Neural cell (in vitro differentiated cells): ENCODE measurements around the gene SH3RF3. TPM values are rescaled to one million over a fixed set of nuclear protein-coding genes. Genes with fewer than 3 reads are reported as not detected.

Source experiments
- H2AFZ ChIP-seq: fragments of 200-600, 300-800 bp; sonication (generic), shearing (Covaris generic); 2 replicates; pipeline ENCODE4 v1.6.0; 2014; ENCODE audit warnings: low read depth, mild to moderate bottlenecking, antibody characterized with exemption, low read length, moderate library complexity
- H3F3A ChIP-seq: fragments of 200-600 bp; shearing (Covaris generic); 2 replicates; pipeline ENCODE4 v1.6.1; 2016; ENCODE audit warnings: mild to moderate bottlenecking, moderate library complexity, mixed read lengths, antibody characterized with exemption, low read length; ENCODE audit not compliant: insufficient read depth, poor library complexity, severe bottlenecking
- H3K27ac ChIP-seq: fragments of 200-600, 300-800 bp; sonication (generic), shearing (Covaris generic); 2 replicates; pipeline ENCODE4 v1.5.1; 2014; ENCODE audit warnings: mild to moderate bottlenecking, low read length, moderate library complexity
- H3K27me3 ChIP-seq: fragments of 300-800, 200-600 bp; sonication (generic), shearing (Covaris generic); 2 replicates; pipeline ENCODE4 v1.6.0; 2014; ENCODE audit warnings: mild to moderate bottlenecking, low read depth, low read length, moderate library complexity; ENCODE audit not compliant: insufficient read depth
- H3K36me3 ChIP-seq: fragments of 300-800, 200-600 bp; sonication (generic), shearing (Covaris generic); 2 replicates; pipeline ENCODE4 v1.5.1; 2014; ENCODE audit warnings: mild to moderate bottlenecking, antibody characterized with exemption, low read length, moderate library complexity; ENCODE audit not compliant: insufficient read depth
- H3K4me2 ChIP-seq: fragments of 300-800, 200-600 bp; sonication (generic), shearing (Covaris generic); 2 replicates; pipeline ENCODE4 v1.6.0; 2014; ENCODE audit warnings: mild to moderate bottlenecking, low read length
- H3K4me3 ChIP-seq: fragments of 300-800, 200-600 bp; sonication (generic), shearing (Covaris generic); 2 replicates; pipeline ENCODE4 v1.5.1; 2014; ENCODE audit warnings: mild to moderate bottlenecking, low read length, moderate library complexity
- H3K79me2 ChIP-seq: fragments of 200-600 bp; shearing (Covaris generic); replicated peaks from 2 replicates; pipeline ENCODE4 v1.6.0; 2014; ENCODE audit warnings: mild to moderate bottlenecking, low read length, moderate library complexity; ENCODE audit not compliant: insufficient read depth
- H3K9ac ChIP-seq: fragments of 300-800, 200-600 bp; sonication (generic), shearing (Covaris generic); 2 replicates; pipeline ENCODE4 v1.6.1; 2016; ENCODE audit warnings: mild to moderate bottlenecking, low read length, mixed read lengths
- H3K9me2 ChIP-seq: fragments of 200-600 bp; shearing (Covaris generic); 2 replicates; pipeline ENCODE4 v1.6.1; 2016; ENCODE audit warnings: mild to moderate bottlenecking, low read length, mixed read lengths; ENCODE audit not compliant: insufficient read depth
- H3K9me3 ChIP-seq: fragments of 200-600, 300-800 bp; sonication (generic), shearing (Covaris generic); 2 replicates; pipeline ENCODE4 v1.6.1; 2016; ENCODE audit warnings: mild to moderate bottlenecking, mixed run types, low read length, moderate library complexity, mixed read lengths
- H4K20me1 ChIP-seq: fragments of 200-600 bp; shearing (Covaris generic); 2 replicates; pipeline ENCODE4 v1.6.1; 2016; ENCODE audit warnings: mild to moderate bottlenecking, mixed run types; ENCODE audit not compliant: insufficient read depth
- CTCF ChIP-seq: fragments of 450-650 bp; IDR thresholded peaks from 2 replicates; pipeline ENCODE4 v1.5.1; 2014; ENCODE audit warnings: antibody characterized with exemption, mild to moderate bottlenecking, moderate library complexity; ENCODE audit not compliant: poor library complexity, severe bottlenecking
- EP300 ChIP-seq: fragments of 450-650 bp; conservative IDR thresholded peaks from 2 replicates; pipeline ENCODE4 v1.6.1; 2014; ENCODE audit warnings: antibody characterized with exemption, mild to moderate bottlenecking, moderate library complexity; ENCODE audit not compliant: poor library complexity, severe bottlenecking
- EZH2 ChIP-seq: fragments of 200-600, 300-800 bp; shearing (Covaris generic), sonication (generic); IDR thresholded peaks from 2 replicates; pipeline ENCODE4 v1.6.1; 2014; ENCODE audit warnings: antibody characterized with exemption, low read length, borderline replicate concordance, mild to moderate bottlenecking; ENCODE audit not compliant: insufficient read depth, poor library complexity, severe bottlenecking
- MXI1 ChIP-seq: fragments of 450-650 bp; conservative IDR thresholded peaks from 2 replicates; pipeline ENCODE4 v1.6.1; 2014; ENCODE audit warnings: antibody characterized with exemption, mild to moderate bottlenecking; ENCODE audit not compliant: poor library complexity, severe bottlenecking
- POLR2AphosphoS5 ChIP-seq: IDR thresholded peaks from 2 replicates; pipeline ENCODE4 v1.6.1; 2012
- RAD21 ChIP-seq: fragments of 450-650 bp; conservative IDR thresholded peaks from 2 replicates; pipeline ENCODE4 v1.6.1; 2014; ENCODE audit warnings: antibody characterized with exemption, mild to moderate bottlenecking, moderate library complexity
- REST ChIP-seq: IDR thresholded peaks from 2 replicates; pipeline ENCODE4 v1.6.1; 2012; ENCODE audit warnings: borderline replicate concordance
- SMC3 ChIP-seq: fragments of 450-650 bp; conservative IDR thresholded peaks from 2 replicates; pipeline ENCODE4 v1.6.1; 2014; ENCODE audit warnings: antibody characterized with exemption, mild to moderate bottlenecking, moderate library complexity; ENCODE audit not compliant: poor library complexity
- TAF1 ChIP-seq: IDR thresholded peaks from 2 replicates; pipeline ENCODE4 v1.6.1; 2012; ENCODE audit warnings: low read depth
- polyA plus RNA-seq: library from polyadenylated mRNA; depleted of rRNA; stranded (reverse); fragments of >200 nt; gene quantifications from 2 replicates; pipeline ENCODE4 v1.2.3, GENCODE V29; 2014

The SH3RF3 gene
- polyA plus RNA-seq, 1 donor from 2014 or later, result 0.53 TPM

GRCh38 chr2:109141006-109141600 lies 12.1 kb downstream of the SH3RF3 start:
- Histone ChIP-seq H4K20me1 (no peaks in the 10 kb centered on the region), H3K79me2 (no peaks in the 10 kb centered on the region)

GRCh38 chr2:109141727-109142283 lies 12.8 kb downstream of the SH3RF3 start:
- Histone ChIP-seq H3K79me2 (no peaks in the 10 kb centered on the region), H3K27me3 (no peaks in the 10 kb centered on the region), H3K9me3 (no peaks in the 10 kb centered on the region), H3K9ac (no peak overlapping the region), H4K20me1 (no peaks in the 10 kb centered on the region), H3K9me2 (no peaks in the 10 kb centered on the region), H2AFZ (no peak overlapping the region), H3F3A (no peaks in the 10 kb centered on the region), H3K4me2 (no peak overlapping the region), H3K4me3 (no peak overlapping the region), H3K27ac (no peak overlapping the region), H3K36me3 (no peaks in the 10 kb centered on the region)
- TF ChIP-seq REST (no peak), CTCF (no peak), MXI1 (no peak), RAD21 (no peak), EP300 (no peak)

More at GRCh38 chr2:109141006-109141600, 12.1 kb downstream of the SH3RF3 start:
- no peak overlapping the region for H3K4me3 ChIP-seq
- H3K4me2 ChIP-seq, result no peak overlapping the region
- H2AFZ ChIP-seq, result no peak overlapping the region
- H3K9me3 ChIP-seq, result no peaks in the 10 kb centered on the region
- no peaks in the 10 kb centered on the region for H3K36me3 ChIP-seq
- H3K9ac ChIP-seq, result no peak overlapping the region
- no peaks in the 10 kb centered on the region for H3K27me3 ChIP-seq
- no peak for TF ChIP-seq RAD21
- TF ChIP-seq TAF1, result no peak
- TF ChIP-seq POLR2AphosphoS5, result no peak
- TF ChIP-seq REST, result no peak
- no peak for TF ChIP-seq CTCF
- no peak for TF ChIP-seq EZH2
- TF ChIP-seq EP300, result no peak
- TF ChIP-seq MXI1, result no peak
- TF ChIP-seq SMC3, result no peak
- no peaks in the 10 kb centered on the region for H3K9me2 ChIP-seq
- H3K27ac ChIP-seq, result no peak overlapping the region
- H3F3A ChIP-seq, result no peaks in the 10 kb centered on the region
